ENCODE data around the gene MAST2.

DNA sequence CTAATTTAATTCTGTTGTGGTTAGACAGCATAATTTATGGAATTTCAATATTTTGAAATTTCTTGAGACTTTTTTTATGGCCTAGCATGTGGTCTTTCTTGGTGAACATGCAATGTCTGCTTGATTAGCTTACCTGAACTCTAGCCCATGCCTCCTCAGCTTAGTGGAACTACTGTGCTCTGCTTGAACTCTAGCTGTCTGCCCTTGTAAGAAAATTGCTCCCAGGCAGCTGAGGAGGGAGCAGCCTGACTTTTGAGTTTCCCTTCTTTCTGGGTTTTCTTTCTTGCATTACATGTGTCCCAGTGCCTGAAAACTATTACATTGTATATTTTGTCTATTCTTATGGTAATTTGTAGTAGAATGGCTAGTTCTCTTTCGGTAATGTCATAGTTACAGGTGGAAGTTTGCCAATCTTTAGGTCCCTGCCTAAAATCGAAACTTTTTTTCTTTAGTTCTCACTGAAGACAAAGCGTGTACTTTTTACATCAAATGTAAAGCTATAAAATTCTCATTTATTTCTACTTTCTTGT lies 105.3 kb downstream of the MAST2 start:
- no peak for TF ChIP-seq POLR2A (IDR thresholded peaks at IDR 0.05)
- TF ChIP-seq, protein P1, sequence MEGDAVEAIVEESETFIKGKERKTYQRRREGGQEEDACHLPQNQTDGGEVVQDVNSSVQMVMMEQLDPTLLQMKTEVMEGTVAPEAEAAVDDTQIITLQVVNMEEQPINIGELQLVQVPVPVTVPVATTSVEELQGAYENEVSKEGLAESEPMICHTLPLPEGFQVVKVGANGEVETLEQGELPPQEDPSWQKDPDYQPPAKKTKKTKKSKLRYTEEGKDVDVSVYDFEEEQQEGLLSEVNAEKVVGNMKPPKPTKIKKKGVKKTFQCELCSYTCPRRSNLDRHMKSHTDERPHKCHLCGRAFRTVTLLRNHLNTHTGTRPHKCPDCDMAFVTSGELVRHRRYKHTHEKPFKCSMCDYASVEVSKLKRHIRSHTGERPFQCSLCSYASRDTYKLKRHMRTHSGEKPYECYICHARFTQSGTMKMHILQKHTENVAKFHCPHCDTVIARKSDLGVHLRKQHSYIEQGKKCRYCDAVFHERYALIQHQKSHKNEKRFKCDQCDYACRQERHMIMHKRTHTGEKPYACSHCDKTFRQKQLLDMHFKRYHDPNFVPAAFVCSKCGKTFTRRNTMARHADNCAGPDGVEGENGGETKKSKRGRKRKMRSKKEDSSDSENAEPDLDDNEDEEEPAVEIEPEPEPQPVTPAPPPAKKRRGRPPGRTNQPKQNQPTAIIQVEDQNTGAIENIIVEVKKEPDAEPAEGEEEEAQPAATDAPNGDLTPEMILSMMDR (IDR thresholded peaks at IDR 0.05), result no peak
